GM21825 (cell line): Measurements from ENCODE around the gene HCN1.
A peak's percentile ranks its signal among the peaks of the same experiment; 100 is the strongest.

Experiments used
- ATAC-seq: cut with Tn5 transposase; IDR thresholded peaks from one replicate; pipeline ENCODE4 v1.9.1; 2021; ENCODE audit warnings: mild to moderate bottlenecking, moderate library complexity; ENCODE audit not compliant: unreplicated experiment

The HCN1 gene

GRCh38 chr5:45696206-45696836 is at the start of gene HCN1:
Gene HCN1, minus strand, starts transcription at chr5:45696380.
- ATAC-seq, result peak; percentile 88

GRCh38 chr5:45741110-45741509 is 44.9 kb upstream of the HCN1 start:
- no peak for ATAC-seq

- ATAC-seq, result no peak
Observed at GRCh38 chr5:45737153-45737552, 41.0 kb upstream of the HCN1 start.

- no peak for ATAC-seq
Observed at GRCh38 chr5:45725537-45725936, 29.4 kb upstream of the HCN1 start.

GRCh38 chr5:45697201-45697600 is 1.0 kb upstream of the HCN1 start:
- ATAC-seq, result no peak

- no peak for ATAC-seq
Observed at GRCh38 chr5:45695804-45696156, 400 bp downstream of the HCN1 start.

- no peak for ATAC-seq
Observed at GRCh38 chr5:45694971-45695803, 993 bp downstream of the HCN1 start.

GRCh38 chr5:45694255-45694814 is 1.8 kb downstream of the HCN1 start:
- ATAC-seq, result no peak

- no peak for ATAC-seq
Observed at GRCh38 chr5:45692481-45692880, 3.7 kb downstream of the HCN1 start.

GRCh38 chr5:45691656-45692055 is 4.5 kb downstream of the HCN1 start:
- ATAC-seq, result no peak

- ATAC-seq, result no peak
Observed at GRCh38 chr5:45687701-45688100, 8.5 kb downstream of the HCN1 start.

- no peak for ATAC-seq
Observed at GRCh38 chr5:45686620-45687019, 9.6 kb downstream of the HCN1 start.

GRCh38 chr5:45684118-45684517 is 12.1 kb downstream of the HCN1 start:
- ATAC-seq, result no peak

GRCh38 chr5:45680950-45681349 is 15.2 kb downstream of the HCN1 start:
- ATAC-seq, result no peak

GRCh38 chr5:45677524-45677923 is 18.7 kb downstream of the HCN1 start:
- ATAC-seq, result no peak

GRCh38 chr5:45672271-45672670 is 23.9 kb downstream of the HCN1 start:
- no peak for ATAC-seq

- ATAC-seq, result no peak
Observed at GRCh38 chr5:45648744-45649143, 47.4 kb downstream of the HCN1 start.

- ATAC-seq, result no peak
Observed at GRCh38 chr5:45643056-45643455, 53.1 kb downstream of the HCN1 start.

GRCh38 chr5:45642370-45642769 is 53.8 kb downstream of the HCN1 start:
- ATAC-seq, result no peak

- ATAC-seq, result no peak
Observed at GRCh38 chr5:45639040-45639439, 57.1 kb downstream of the HCN1 start.

GRCh38 chr5:45627076-45627656 is 69.0 kb downstream of the HCN1 start:
- ATAC-seq, result no peak

GRCh38 chr5:45623832-45624231 is 72.3 kb downstream of the HCN1 start:
- no peak for ATAC-seq
